DMS53 treated with DMSO at 0.1 percent for 48 hours (cell line): ENCODE results near the gene LTBP2.
"Not testable (repeated sequence)": the region's sequence is repeated elsewhere in the genome, so short reads cannot be mapped to it uniquely, and the experiment has no call there.

Source experiments
- DNase-seq: peaks from one replicate; lab custom pipeline; 2025; ENCODE audit not compliant: unreplicated experiment; lab: John Stamatoyannopoulos, UW

The LTBP2 gene

DNA sequence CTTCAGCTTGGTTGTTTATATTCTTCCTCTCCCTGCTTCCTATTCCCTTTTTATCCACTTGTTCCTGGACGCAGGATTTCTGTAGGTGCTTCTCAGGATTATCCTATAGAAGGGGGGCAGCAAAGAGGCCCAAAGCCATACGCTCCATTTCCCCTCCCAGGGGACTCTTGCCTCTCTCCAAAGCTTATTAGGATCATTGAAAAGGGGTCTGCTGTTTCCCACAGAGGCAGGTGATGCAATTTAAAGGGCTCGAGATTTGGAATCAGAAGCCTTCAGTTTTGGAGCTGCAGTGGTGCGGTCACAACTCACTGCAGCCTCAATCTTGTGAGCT lies 154.5 kb downstream of the LTBP2 start:
- no peak for DNase-seq

GRCh38 chr14:74456684-74457564 lies 155.1 kb downstream of the LTBP2 start:
- no peak for DNase-seq

GRCh38 chr14:74454397-74454796 lies 157.6 kb downstream of the LTBP2 start:
- DNase-seq: not testable (repeated sequence)
